Activated T-cell treated with anti-CD3 and anti-CD28 coated beads for 1 hour (primary cell): ENCODE data around the gene FSTL1.
"Not testable (repeated sequence)": the region's sequence is repeated elsewhere in the genome, so short reads cannot be mapped to it uniquely, and the experiment has no call there.

ENCODE experiments used
- DNase-seq: peaks from one replicate; pipeline ENCODE4 v3.0.0-alpha.2; 2020; ENCODE audit warnings: low read depth

The FSTL1 gene

GRCh38 chr3:120418446-120418845 lies 32.3 kb downstream of the FSTL1 start:
- DNase-seq: no peak

GRCh38 chr3:120417272-120417911 lies 33.4 kb downstream of the FSTL1 start:
- DNase-seq: peak; percentile 70

GRCh38 chr3:120416868-120417267 lies 33.9 kb downstream of the FSTL1 start:
- DNase-seq: no peak

GRCh38 chr3:120415756-120416155 lies 35.0 kb downstream of the FSTL1 start:
- no peak for DNase-seq

GRCh38 chr3:120410541-120410940 lies 40.3 kb downstream of the FSTL1 start:
- DNase-seq: no peak

DNA sequence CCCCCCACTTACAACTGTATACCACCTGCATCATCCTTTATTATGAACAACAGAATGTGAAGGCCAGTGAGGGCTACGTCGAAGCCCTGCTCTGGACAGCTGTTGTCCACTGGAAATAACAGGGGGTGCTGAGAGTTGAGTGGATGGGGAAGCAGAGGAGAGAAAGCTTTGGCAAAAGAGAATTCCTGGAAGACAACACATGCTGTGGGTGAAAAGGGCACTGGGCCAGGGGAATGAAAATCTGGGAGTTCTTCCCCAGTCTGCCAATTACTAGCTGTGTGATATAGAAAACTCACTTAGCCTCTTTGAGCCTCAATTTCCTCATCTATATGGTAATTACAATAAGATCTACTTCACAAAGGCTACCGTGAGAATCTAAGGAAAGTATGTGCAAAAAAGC lies 40.7 kb downstream of the FSTL1 start:
- DNase-seq: no peak

- no peak for DNase-seq
These were observed 43.1 kb downstream of the FSTL1 start for GRCh38 chr3:120407508-120408287.

- DNase-seq: no peak
These were observed 45.9 kb downstream of the FSTL1 start for GRCh38 chr3:120404876-120405275.

DNA sequence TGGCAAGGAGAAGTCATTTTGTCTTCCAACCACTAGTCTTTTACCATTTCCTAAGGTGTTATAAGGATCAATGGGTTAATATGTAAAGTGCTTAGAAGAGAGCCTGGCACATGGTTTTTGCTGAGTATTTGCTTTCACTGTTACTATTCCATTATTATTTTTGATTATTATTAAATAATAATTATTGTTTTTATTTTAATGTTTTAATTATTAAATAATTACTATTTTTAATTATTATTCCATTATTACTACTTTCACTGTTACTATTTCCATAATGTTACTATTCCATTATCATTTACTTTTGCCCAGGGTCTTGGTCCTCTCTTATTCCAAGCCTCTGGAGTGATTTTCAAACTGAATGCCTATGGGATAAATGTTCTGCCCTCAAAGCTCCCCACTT lies 48.5 kb downstream of the FSTL1 start:
- no peak for DNase-seq

GRCh38 chr3:120399372-120399771 lies 51.4 kb downstream of the FSTL1 start:
- no peak for DNase-seq

- DNase-seq: no peak
These were observed 54.3 kb downstream of the FSTL1 start for GRCh38 chr3:120396469-120396868.

- no peak for DNase-seq
These were observed 56.4 kb downstream of the FSTL1 start for GRCh38 chr3:120394347-120394746.

DNA sequence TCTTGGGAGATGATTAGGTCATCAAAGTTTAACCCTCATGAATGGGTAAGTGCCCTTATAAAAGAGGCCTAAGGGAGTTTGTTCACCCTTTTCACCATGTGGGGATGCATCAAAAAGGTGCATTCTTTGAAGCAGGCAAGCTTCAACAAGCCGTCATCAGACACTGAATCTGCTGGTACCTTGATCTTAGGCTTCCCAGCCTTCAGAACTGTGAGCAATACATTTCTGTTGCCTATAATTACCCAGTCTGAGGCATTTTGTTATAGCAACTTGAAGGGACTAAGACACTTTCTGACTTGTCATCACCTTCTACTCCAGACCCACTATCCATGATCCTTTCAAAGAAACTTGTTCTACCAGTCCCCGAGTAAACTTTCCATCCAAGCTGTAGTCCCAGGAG lies 57.0 kb downstream of the FSTL1 start:
- no peak for DNase-seq

DNA sequence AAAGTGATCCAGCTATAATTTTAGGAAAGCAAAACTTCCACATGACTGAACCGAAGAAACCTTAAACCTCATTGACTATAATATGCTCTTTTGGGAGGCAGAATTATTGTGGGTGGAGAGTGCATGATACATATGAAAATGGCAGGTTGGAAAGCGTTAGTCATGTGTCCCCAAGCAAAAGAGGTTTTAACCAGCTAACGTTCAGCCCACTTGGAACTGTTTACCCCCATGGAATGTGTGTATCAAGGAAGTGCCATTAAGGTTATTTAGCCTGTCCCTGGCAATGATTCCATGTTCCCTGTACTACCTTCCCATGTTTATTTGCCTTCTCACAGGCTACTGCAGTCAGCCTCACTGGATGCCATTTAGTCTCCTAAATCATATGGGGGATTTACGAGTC lies 57.5 kb downstream of the FSTL1 start:
- DNase-seq: no peak

DNA sequence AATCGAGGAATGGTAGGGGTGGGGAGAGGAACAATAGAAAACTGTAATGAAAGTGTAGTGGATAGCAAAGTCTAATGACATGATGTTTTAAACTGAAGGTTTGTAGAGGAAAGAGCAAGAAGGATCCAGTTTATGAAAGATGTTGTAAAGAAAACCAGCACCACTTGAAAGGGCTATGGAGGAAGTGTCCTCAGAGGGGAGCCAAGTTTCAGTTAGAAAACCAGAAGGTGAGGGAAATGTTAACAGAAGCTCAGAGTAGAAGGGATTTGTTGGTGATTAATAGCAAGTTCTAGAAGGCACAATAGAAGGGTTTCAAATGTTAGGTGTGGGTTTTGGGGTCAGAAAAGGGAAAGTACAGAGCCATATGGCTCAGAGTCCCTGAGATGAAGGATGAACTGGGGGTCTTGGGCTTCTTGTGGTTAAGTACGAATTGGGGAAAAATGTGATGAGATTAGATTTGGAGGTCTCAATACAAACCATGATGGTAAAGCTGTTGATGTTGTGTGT lies 67.8 kb downstream of the FSTL1 start:
- DNase-seq: no peak

DNA sequence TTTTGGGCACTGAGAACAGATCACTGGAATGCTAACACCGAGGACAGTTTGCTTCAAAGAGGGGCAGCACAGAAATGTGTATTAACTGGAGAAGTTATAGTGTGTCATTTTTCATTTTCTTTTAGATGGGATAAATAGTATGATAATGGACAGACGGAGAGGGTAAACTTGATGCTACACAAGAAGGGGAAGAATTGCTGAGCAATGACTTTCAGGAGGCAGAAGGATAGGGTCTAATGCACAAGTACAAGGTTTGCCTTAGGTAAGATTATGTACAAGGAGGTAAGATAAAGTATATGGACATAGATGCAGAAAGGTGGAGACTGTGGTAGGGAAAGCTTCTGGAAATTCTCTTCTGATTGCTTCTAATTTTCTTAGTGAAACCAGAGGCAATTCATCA lies 69.3 kb downstream of the FSTL1 start:
- DNase-seq: no peak

GRCh38 chr3:120377948-120378347 lies 72.8 kb downstream of the FSTL1 start:
- not testable (repeated sequence) for DNase-seq

DNA sequence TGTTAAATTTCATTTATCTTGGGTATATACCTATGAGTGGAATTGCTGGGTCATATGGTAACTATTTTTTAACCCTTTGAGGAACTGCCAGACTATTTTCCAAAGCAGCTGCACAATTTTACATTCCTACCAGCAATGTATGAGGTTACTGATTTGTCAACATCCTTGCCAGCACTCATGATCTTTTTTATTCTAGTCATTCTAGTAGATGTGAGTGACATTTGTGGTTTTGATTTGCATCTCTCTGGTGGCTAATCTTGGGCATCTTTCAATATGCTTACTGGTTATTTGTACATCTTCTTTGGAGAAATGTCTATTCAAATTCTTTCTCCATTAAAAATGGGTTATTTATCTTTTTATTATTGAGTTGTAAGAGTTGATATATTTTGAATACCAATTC lies 80.3 kb downstream of the FSTL1 start:
- no peak for DNase-seq

DNA sequence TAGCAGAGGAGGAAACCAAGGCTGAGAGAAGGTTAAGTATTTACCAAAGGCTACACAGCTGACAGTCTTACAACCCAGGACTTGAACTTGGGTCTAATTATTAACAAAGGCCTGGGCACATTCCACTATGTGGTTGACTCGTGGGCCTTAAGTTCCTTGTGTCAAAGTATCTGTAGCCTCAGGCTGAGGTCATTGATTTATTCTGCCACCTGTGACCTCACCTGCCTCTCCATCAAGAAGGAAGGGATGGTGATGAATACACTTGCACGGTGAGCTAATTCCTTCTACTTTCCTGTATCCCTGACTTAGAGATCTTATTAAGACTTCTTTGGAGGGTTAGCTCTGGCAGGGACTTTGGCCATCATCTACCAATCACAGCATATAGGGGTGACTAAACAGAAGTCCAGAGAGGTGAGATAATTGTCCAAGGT lies 81.7 kb downstream of the FSTL1 start:
- DNase-seq: no peak

GRCh38 chr3:120368172-120368571 lies 82.6 kb downstream of the FSTL1 start:
- DNase-seq: no peak

GRCh38 chr3:120364821-120365220 lies 86.0 kb downstream of the FSTL1 start:
- DNase-seq: no peak

GRCh38 chr3:120364101-120364500 lies 86.7 kb downstream of the FSTL1 start:
- no peak for DNase-seq

GRCh38 chr3:120357807-120358206 lies 93.0 kb downstream of the FSTL1 start:
- no peak for DNase-seq

DNA sequence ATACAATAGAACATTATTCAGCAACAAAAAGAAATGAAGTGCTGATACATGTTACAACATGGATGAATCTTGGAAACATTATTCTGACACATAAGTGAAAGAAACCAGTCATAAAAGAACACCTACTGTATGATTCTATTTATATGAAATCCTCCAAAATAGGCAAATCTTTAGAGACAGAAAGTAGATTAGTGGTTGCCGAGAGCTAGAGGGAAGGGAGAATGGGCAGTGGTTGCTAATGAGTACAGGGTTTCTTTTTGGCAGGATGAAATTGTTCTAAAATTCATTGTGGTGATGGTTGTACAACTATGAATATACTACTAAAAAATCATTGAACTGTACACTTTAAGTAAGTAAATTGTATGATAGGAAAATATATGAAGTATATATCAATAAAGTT lies 95.3 kb downstream of the FSTL1 start:
- DNase-seq: no peak
